HEK293 (cell line): ENCODE results near the gene IL6.

Source experiments
- CTCF ChIA-PET: fragments of 350-600 bp; formaldehyde crosslinking; extraction: SDS; loops from one replicate; lab custom pipeline; 2021; ENCODE audit warnings: antibody characterized with exemption; lab: Yijun Ruan, JAX
- POLR2A ChIA-PET: fragments of 300-600 bp; formaldehyde crosslinking; extraction: SDS; loops from one replicate; lab custom pipeline; 2020; ENCODE audit warnings: antibody characterized with exemption, inconsistent platforms; lab: Yijun Ruan, JAX
- H3K27ac ChIP-seq: fragments of 200-500 bp; sonication (Bioruptor generic); 2 replicates; pipeline ENCODE4 v1.5.1; 2014; ENCODE audit warnings: low read depth, low read length, control low read depth, inconsistent platforms; ENCODE audit errors: extremely low read depth
- H3K36me3 ChIP-seq, 2 experiments: fragments of 200-500 bp in 1 of 2; sonication (Bioruptor generic) in 1 of 2; 1 replicate in 1 of 2; 2 replicates in 1 of 2; pipeline ENCODE4 v1.5.1; 2014 to 2017; ENCODE audit warnings: inconsistent platforms in 2 of 2, low read length in 2 of 2; ENCODE audit not compliant: control insufficient read depth in 2 of 2, insufficient read depth in 1 of 2
- H3K4me1 ChIP-seq: fragments of 200-500 bp; sonication (Bioruptor generic); 2 replicates; pipeline ENCODE4 v1.5.1; 2014; ENCODE audit warnings: mild to moderate bottlenecking, low read length, inconsistent platforms; ENCODE audit not compliant: control insufficient read depth, insufficient read depth
- H3K4me3 ChIP-seq: 2 replicates; pipeline ENCODE4 v1.5.1; 2011; ENCODE audit warnings: low read depth, mild to moderate bottlenecking, control low read depth, low read length, moderate library complexity
- H3K9me3 ChIP-seq: fragments of 200-500 bp; sonication (Bioruptor generic); 2 replicates; pipeline ENCODE4 v1.5.1; 2014; ENCODE audit warnings: low read depth, low read length, inconsistent platforms; ENCODE audit not compliant: control insufficient read depth, insufficient read depth
- GLIS1 ChIP-seq: fragments of 450-650 bp; formaldehyde crosslinking; IDR thresholded peaks from 2 replicates; pipeline ENCODE4 v1.5.1; 2016; ENCODE audit warnings: missing biosample characterization, missing genetic modification characterization
- KLF16 ChIP-seq: fragments of 450-650 bp; formaldehyde crosslinking; IDR thresholded peaks from 2 replicates; pipeline ENCODE4 v1.5.1; 2017; ENCODE audit warnings: missing biosample characterization, missing genetic modification characterization
- KLF8 ChIP-seq: fragments of 450-650 bp; formaldehyde crosslinking; IDR thresholded peaks from 2 replicates; pipeline ENCODE4 v1.5.1; 2016; ENCODE audit warnings: missing biosample characterization, missing genetic modification characterization
- PRDM4 ChIP-seq: fragments of 450-650 bp; formaldehyde crosslinking; IDR thresholded peaks from 2 replicates; pipeline ENCODE4 v1.5.1; 2017; ENCODE audit warnings: missing biosample characterization, missing genetic modification characterization
- ZBTB1 ChIP-seq: fragments of 450-650 bp; formaldehyde crosslinking; IDR thresholded peaks from 2 replicates; pipeline ENCODE4 v1.5.1; 2016; ENCODE audit warnings: missing biosample characterization, missing genetic modification characterization
- ZBTB11 ChIP-seq: fragments of 450-650 bp; formaldehyde crosslinking; conservative IDR thresholded peaks from 2 replicates; pipeline ENCODE4 v1.5.1; 2016; ENCODE audit warnings: low read depth, missing biosample characterization, missing genetic modification characterization
- ZNF121 ChIP-seq: fragments of 450-650 bp; formaldehyde crosslinking; IDR thresholded peaks from 2 replicates; pipeline ENCODE4 v1.5.1; 2016; ENCODE audit warnings: missing biosample characterization, missing genetic modification characterization
- ZNF133 ChIP-seq: fragments of 450-650 bp; formaldehyde crosslinking; IDR thresholded peaks from 2 replicates; pipeline ENCODE4 v1.5.1; 2016; ENCODE audit warnings: missing biosample characterization, missing genetic modification characterization
- ZNF140 ChIP-seq: fragments of 450-650 bp; formaldehyde crosslinking; IDR thresholded peaks from 2 replicates; pipeline ENCODE4 v1.5.1; 2016; ENCODE audit warnings: missing biosample characterization, missing genetic modification characterization
- ZNF16 ChIP-seq: fragments of 450-650 bp; formaldehyde crosslinking; IDR thresholded peaks from 2 replicates; pipeline ENCODE4 v1.5.1; 2016; ENCODE audit warnings: low read depth, missing biosample characterization, missing genetic modification characterization
- ZNF248 ChIP-seq: fragments of 450-650 bp; formaldehyde crosslinking; IDR thresholded peaks from 2 replicates; pipeline ENCODE4 v1.5.1; 2017; ENCODE audit warnings: missing biosample characterization, missing genetic modification characterization
- ZNF266 ChIP-seq: fragments of 450-650 bp; formaldehyde crosslinking; IDR thresholded peaks from 2 replicates; pipeline ENCODE4 v1.5.1; 2016; ENCODE audit warnings: missing biosample characterization, missing genetic modification characterization, low read depth
- ZNF292 ChIP-seq: fragments of 450-650 bp; formaldehyde crosslinking; IDR thresholded peaks from 2 replicates; pipeline ENCODE4 v1.5.1; 2016; ENCODE audit warnings: low read depth, missing biosample characterization, missing genetic modification characterization, borderline replicate concordance
- ZNF350 ChIP-seq: fragments of 450-650 bp; formaldehyde crosslinking; IDR thresholded peaks from 2 replicates; pipeline ENCODE4 v1.5.0; 2017; ENCODE audit warnings: missing biosample characterization, mild to moderate bottlenecking, missing genetic modification characterization
- ZNF37A ChIP-seq: fragments of 450-650 bp; IDR thresholded peaks from 2 replicates; pipeline ENCODE4 v1.5.1; 2018; ENCODE audit warnings: missing biosample characterization, missing genetic modification characterization
- ZNF404 ChIP-seq: fragments of 450-650 bp; formaldehyde crosslinking; IDR thresholded peaks from 2 replicates; pipeline ENCODE4 v1.5.1; 2017; ENCODE audit warnings: missing biosample characterization, missing genetic modification characterization
- ZNF416 ChIP-seq: fragments of 450-650 bp; formaldehyde crosslinking; IDR thresholded peaks from 2 replicates; pipeline ENCODE4 v1.5.1; 2016; ENCODE audit warnings: missing biosample characterization, missing genetic modification characterization
- ZNF521 ChIP-seq: fragments of 450-650 bp; formaldehyde crosslinking; IDR thresholded peaks from 2 replicates; pipeline ENCODE4 v1.5.1; 2017; ENCODE audit warnings: missing biosample characterization, mild to moderate bottlenecking, missing genetic modification characterization
- ZNF548 ChIP-seq: fragments of 450-650 bp; formaldehyde crosslinking; IDR thresholded peaks from 2 replicates; pipeline ENCODE4 v1.5.1; 2016; ENCODE audit warnings: missing biosample characterization, missing genetic modification characterization
- ZNF571 ChIP-seq: fragments of 450-650 bp; formaldehyde crosslinking; IDR thresholded peaks from 2 replicates; pipeline ENCODE4 v1.5.0; 2017; ENCODE audit warnings: missing biosample characterization, missing genetic modification characterization
- ZNF776 ChIP-seq: fragments of 450-650 bp; formaldehyde crosslinking; IDR thresholded peaks from 2 replicates; pipeline ENCODE4 v1.5.0; 2017; ENCODE audit warnings: missing biosample characterization, missing genetic modification characterization, borderline replicate concordance
- ZNF843 ChIP-seq: fragments of 450-650 bp; formaldehyde crosslinking; IDR thresholded peaks from 2 replicates; pipeline ENCODE4 v1.5.1; 2016; ENCODE audit warnings: missing biosample characterization, missing genetic modification characterization

The IL6 gene

GRCh38 chr7:22677680-22678079 is 49.3 kb upstream of the IL6 start (continued):
- no peak for TF ChIP-seq ZNF266 (tag by site-specific recombination)
- TF ChIP-seq ZNF133, result no peak

DNA sequence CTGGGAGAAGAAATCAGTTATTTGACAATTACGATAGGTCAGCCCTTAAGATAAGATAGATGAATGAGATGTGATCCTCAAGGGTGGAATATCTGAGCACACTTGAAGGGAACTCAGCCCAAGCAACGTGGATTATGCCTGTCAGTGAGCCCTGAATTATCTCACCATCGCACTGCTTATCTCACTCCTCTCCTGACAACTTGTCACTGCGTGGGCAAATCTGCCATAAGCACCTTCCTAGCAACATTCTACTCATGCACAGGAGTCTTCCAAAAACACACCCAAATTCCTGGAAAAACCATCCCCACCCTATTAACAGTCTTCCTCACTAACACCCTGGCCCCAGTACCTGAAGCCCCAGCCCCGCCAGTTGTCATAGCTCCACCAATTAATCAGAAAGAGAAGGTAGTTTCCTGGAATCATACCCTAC is 46.5 kb upstream of the IL6 start:
- Histone ChIP-seq H3K36me3 (no peaks in the 10 kb centered on the region), H3K9me3 (no peaks in the 10 kb centered on the region), H3K4me1 (0 out of 2 replicates have a peak, but pooled peaks cover 2% of the 10 kb centered on the region), H3K4me3 (no peak overlapping the region), H3K27ac (no peak overlapping the region)
- CTCF ChIA-PET, result interaction anchor here (0.5 to 0.9 kb wide), 3 partner anchors 16 to 78 kb away, joined by 3 to 4 read pairs (median 3); no protein-coding TSS in a partner anchor
- POLR2A ChIA-PET, result no interaction called here
- no peak for TF ChIP-seq ZBTB11 (tag by site-specific recombination)
- TF ChIP-seq KLF8 (tag by site-specific recombination), result no peak
- TF ChIP-seq ZNF404 (tag by site-specific recombination), result no peak
- TF ChIP-seq ZNF521, result no peak
- no peak for TF ChIP-seq ZNF571 (tag by site-specific recombination)
- no peak for TF ChIP-seq KLF16 (tag by site-specific recombination)
- no peak for TF ChIP-seq ZNF140 (tag by site-specific recombination)
- TF ChIP-seq ZNF248, result no peak
- TF ChIP-seq ZNF292 (tag by site-specific recombination), result no peak
- no peak for TF ChIP-seq ZNF416
- TF ChIP-seq ZNF37A (tag by site-specific recombination), result no peak
- no peak for TF ChIP-seq PRDM4 (tag by site-specific recombination)
- TF ChIP-seq ZNF548 (tag by site-specific recombination), result no peak
- no peak for TF ChIP-seq ZNF121 (tag by site-specific recombination)
- TF ChIP-seq ZNF843, result no peak
- TF ChIP-seq ZBTB1 (tag by site-specific recombination), result no peak
- TF ChIP-seq ZNF776 (tag by site-specific recombination), result no peak
- TF ChIP-seq ZNF16 (tag by site-specific recombination), result no peak
- no peak for TF ChIP-seq GLIS1 (tag by site-specific recombination)
- no peak for TF ChIP-seq ZNF350 (tag by site-specific recombination)
